Stimulated activated CD4-positive, alpha-beta T cell treated with anti-CD3 and anti-CD28 coated beads, Interleukin-4, amount 100 ng/mL, for 48 hours (primary cell): ENCODE measurements around the gene REC114.
"Not testable (repeated sequence)": the region's sequence is repeated elsewhere in the genome, so short reads cannot be mapped to it uniquely, and the experiment has no call there.

Experiments
- DNase-seq, 2 donors: peaks; one replicate each; pipeline ENCODE4 v3.0.0-alpha.2; 2020; ENCODE audit warnings: low read depth in 2 of 2

Gene REC114

DNA sequence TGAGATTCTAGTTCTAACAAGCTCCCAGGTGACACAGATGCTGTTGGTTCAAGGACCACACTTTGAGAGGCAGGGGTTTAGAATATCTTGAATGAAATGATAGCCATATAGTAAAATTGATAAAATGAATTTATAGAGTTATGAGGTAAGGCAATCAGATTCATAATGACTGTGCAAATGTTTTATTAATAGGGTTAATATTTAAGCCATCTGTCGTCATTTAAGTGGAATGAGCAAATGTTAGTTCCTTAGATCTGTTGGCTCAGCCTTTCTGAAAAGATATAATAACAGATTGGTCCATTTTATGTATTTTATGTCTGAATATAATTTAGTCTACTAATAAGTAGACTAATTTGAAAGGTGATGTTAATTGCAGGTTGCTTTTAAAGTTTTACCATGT is 12.9 kb downstream of the REC114 start:
- DNase-seq, result no peak

DNA sequence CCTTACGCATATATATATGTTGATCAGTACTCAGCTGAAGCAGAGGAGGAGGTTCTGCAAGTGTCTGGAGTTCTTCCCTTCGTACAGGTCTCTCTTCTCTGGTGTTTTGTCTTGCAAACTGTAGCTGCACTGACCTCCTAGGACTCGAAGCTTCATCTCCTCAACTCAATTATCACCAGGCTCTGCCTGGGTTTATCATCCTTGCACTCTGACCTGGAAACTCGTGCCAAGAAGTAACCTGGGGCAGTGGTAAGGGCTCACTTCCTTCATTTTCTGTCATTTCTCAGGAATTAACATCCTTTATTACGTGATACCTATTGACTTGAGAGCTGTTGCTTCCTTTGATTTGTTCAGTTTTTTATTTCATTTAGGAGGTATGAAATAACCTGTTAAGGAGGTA is 14.4 kb downstream of the REC114 start:
- DNase-seq, result no peak

DNA sequence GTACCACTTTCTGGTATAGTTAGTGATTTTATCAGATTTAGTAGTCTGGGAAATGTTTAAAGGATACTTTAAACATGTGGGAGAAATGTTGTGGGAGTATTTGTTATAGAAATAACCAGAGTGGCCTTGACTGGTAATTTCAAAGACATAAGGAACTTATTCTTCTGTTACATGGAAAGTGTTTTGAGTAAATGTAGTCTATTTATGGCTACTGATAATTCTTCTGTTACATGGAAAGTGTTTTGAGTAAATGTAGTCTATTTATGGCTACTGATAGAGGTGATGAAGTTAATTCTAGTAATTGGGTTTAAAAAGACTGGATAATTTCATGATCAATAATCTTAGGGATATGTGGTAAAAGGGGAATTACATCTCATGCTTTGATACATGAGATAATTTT is 17.7 kb downstream of the REC114 start:
- DNase-seq, result no peak

DNA sequence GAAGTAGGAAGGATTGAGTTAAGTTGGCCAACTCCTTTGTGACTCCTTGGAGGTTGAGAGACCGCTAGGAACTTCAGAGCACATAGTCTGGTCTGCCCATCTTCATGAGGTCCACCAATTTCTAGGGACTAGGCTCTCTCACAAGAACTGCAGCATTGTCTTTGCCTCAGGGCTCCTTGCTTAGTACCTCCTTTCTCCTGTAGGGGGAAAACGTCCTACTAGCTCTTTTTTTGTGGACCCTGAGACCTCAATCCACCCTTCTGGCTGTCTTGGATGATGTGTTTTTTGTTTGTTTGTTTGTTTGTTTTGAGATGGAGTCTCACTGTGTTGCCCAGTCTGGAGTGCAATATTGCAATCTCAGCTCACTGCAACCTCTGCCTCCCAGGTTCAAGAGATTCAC is 21.6 kb downstream of the REC114 start:
- no peak for DNase-seq

DNA sequence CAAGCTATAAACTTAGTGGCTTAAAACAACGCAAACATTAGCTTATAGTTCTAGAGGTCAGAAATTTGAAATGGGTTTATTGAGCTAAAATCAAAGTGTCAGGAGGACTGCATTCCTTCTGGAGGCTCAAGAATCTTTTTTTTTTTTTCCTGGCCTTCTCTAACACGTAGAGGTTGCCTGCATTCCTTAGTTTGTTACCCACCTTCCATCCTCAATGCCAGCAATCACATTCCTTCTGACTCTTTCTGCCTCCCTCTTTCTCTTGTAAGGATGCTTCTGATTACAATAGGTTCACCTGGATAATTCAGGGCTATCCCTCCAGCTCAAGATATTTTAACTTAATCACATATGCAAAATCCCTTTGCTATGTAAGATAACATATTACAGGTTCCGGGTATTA is 24.8 kb downstream of the REC114 start:
- no peak for DNase-seq

DNA sequence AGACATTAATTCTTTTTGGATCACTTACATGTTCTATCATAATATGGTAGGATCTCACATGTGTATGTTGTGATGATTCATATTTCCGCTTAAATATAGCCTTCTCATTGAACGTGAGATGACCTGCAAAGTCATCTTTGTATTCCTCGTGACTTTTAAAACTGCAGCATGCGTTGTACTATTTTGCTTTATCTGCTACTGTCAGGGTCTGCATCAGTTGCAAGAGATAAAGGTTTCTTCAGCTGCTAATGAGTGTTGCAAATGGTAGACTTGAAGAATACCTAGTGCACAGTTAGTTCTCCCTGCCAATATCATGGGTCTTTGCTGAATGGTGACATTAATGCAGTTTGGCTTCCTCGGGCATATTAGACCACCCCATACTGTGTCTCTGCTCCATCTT is 31.8 kb downstream of the REC114 start:
- DNase-seq, result no peak

DNA sequence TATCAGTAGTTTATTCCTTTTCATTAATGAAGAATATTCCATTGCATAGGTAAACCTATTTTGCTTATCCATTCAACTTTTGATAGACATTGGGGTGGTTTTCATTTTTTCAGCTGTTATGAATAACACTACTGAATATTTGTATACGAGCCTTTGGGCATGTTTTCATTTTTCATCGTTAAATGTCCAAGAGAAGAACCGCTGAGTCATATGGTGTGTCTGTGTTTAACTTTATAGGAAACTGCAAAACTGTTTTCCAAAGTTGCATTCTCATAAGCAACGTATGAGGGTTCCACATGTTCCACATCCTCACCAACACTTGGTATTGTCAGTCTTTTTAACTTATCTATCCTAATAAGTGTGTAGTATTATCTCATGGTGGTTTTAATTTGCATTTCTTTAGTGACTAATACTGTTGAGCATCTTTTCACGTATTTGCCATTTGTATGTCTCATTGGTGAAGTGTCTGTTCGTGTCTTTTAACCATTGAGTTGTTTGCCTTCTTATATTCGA is 33.8 kb downstream of the REC114 start:
- no peak for DNase-seq

DNA sequence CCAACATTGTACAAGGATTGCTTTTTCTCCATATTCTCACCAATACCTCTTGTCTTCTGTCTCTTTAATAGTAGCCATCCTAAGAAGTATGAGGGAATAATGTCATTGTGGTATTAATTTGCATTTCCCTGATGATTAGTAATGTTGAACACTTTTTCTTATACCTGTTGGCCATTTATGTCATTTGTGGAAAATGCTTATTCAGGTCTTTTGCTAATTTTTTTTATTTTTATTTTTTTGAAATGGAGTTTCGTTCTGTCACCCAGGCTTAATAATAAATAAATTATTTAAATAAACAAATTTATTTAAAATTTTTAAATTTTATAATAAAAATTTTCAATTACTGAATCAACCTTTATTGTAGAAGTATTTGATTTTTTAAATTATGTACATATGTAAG is 37.1 kb downstream of the REC114 start:
- DNase-seq, result no peak

DNA sequence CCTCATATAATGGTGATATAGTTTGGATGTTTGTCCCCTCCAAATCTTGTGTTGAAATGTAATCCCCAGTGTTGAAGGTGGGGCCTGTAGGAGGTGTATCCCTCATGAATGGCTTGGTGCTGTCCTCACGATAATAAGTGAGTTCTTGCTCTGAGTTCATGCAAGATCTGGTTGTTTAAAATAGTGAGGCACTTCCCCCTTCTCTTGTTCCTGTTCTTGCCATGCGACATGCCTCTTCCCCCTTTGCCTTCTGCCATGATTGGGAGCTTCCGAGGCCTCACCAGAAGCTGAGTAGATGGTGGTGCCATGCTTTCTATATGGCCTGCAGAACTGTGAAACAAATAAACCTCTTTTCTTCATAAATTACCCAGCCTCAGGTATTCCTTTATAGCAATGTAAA is 39.2 kb downstream of the REC114 start:
- DNase-seq, result no peak

DNA sequence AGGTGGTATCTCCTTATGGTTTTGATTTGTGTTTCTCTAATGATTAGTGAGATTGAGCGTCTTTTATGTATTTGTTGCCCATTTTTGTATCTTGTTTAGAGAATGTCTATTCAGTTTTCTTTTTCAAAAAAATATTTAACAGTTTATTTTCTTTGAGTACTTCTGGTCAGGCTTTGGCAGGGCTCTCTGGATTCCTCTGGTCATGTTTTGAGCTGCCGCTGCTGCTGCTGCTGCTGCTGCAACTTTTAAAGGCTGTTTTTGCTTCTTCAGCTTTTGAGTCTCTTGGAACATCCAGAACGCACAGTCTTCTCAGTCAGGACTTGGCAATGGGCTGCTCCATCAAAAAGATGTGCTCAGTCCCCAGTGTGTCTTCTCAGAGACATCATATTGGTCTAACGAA is 40.1 kb downstream of the REC114 start:
- no peak for DNase-seq

DNA sequence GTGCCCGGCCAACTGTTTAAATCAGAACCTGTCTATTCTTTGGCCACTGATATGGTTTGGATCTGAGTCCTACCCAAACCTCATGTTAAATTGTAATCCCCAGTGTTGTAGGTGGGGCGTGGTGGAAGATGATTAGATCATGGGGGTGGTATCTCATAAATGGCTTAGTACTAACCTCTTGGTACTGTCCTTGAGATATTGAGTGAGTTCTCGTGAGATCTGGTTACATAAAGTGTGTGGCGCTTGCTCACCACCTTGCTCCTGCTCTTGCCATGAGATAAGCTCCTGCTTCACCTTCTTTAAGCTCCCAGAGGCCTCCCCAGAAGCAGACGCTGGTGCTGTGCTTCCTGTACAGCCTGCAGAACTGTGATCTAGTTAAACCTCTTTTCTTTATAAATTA is 42.4 kb downstream of the REC114 start:
- no peak for DNase-seq

DNA sequence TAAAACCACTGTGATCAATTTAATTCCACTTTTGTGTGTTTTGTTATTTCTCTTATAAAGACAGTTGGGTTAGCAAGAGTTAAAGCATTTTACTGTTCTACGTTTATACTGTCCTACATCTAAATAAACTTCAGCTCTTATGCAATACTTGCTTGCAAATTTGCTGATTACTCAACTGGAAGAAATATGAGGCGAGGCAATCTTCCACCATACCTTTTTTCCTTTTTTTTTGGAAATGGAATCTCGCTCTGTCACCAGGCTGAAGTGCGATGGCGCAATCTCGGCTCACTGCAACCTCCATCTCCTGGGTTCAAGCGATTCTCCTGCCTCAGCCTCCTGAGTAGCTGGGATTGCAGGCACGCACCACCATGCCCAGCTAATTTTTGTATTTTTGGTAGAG is 42.9 kb downstream of the REC114 start:
- DNase-seq, result not testable (repeated sequence)

DNA sequence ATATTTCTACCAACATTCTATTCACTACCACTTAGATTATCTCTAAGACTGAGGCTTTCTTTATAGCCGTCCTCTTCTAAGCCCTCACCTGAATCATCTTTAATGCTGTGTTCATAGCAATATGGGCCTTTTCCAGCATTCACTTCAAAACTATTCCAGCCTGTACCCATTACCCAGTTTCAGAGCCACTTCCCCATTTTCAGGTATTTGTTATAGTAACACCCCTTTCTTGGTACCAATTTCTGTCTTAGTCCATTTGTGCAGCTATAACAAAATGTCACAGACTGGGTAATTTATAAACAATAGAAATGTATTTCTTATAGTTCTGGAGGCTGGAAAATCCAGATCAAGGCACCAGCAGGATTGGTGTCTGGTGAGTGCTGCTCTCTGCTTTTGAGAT is 45.7 kb downstream of the REC114 start:
- DNase-seq, result no peak

DNA sequence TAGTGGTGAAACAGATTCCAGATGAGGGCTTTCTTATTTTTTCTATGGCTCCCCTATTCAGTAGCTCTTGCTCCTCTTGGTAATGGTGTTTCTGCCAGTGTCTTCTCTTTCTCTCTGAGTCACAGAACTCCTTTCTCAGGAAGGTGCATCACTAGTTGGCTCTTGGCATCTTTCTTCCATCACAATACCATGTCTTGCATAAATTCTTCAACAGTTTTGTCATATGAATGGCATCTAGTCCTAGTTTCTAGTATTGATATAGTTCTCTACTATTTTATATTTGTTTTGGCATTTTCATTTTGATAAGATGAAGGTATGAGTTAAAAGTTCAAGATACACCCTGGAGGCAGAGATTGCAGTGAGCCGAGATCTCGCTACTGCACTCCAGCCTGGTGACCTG is 51.0 kb downstream of the REC114 start:
- DNase-seq, result no peak

DNA sequence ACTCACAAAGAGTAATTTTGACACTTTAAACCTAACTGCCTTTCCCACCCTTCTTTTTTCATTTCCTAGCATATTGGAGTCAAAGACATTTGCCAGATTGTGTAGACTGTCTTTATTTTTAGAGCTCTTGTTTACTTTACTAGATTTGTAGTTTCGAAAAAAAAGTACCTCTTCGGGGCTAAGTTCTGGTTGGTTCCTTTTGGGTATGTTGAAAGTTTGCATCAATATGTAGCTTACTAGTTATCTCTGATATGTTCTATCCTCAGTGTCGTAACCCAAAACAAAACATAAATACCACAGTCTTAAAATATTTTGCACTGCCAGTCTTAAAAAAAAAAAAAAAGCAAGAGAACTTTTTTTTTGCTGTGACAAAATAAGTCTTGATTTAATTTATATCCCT is 52.2 kb downstream of the REC114 start:
- DNase-seq, result no peak

DNA sequence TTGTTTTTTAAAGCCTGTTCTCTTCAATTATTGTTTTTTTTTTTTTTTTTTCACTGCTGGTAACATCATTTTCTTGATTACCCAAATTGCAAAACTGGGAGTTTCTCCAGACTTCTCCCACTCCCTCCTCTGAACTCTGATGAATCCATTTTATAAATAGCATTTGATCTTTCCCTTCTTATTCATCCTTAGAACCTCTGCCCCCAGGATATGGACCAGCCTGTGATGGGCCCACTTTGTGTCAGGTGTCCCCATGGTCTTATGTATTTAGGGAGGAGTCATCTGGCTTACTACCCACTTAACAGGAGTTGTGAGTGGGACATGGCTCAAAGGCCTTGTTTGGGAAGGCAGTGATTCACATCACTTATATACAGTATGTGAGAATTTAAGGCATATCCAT is 57.7 kb downstream of the REC114 start:
- no peak for DNase-seq

DNA sequence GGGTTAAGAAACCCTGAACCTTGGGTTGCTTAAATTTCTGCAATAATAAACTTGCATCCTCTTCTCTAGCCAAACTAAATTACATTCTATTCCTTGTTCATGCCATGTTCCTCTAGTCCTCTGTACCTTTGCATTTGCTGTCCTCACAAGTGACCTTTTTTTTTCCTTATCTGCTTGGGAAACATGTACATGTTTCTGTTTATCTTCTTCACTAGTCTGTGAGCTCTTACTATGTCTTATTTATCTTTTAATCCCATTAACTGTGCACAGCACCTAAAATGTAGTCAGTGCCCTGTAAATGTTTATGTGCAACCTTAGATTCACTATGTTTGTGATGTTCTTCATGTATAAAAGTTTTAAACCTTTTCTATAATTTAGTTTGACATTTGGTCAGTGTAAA is 61.9 kb downstream of the REC114 start:
- DNase-seq, result no peak

DNA sequence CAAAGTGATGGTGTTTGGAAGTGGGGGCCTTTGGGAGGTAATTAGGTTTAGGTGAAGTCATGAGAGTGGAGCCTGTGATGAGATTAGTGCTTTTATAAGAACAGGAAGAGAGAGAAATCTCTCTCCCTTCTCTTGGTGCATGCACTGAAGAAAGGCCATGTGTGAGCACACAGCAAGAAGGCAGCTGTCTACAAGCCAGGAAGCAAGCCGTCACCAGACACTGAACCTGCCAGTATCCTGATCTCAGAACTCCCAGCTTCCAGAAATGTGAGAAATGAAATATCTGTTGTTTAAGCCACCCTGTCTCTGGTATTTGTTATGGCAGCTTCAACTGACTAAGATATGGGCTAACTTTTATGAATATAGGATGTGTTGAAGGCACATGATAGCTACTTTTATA is 72.6 kb downstream of the REC114 start:
- DNase-seq, result no peak

DNA sequence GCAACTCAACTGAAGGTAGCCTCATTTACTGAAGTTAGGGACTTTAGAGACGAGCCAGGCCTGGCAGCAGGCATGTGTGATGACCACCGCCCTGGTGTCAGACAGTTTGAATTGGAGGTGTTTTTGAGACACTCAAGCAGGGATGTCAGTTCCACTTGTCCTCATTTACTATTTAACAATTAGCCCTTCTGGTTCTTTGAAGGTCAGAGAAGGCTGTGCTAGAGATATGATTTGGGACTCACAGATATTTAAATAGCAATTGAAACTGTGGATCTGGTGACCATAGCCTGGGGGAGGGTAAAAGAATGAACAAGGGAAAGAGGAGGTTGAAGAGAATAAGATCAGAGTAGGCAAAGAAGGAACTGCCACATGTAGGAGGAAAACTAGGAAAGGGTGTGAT is 74.6 kb downstream of the REC114 start:
- DNase-seq, result no peak

DNA sequence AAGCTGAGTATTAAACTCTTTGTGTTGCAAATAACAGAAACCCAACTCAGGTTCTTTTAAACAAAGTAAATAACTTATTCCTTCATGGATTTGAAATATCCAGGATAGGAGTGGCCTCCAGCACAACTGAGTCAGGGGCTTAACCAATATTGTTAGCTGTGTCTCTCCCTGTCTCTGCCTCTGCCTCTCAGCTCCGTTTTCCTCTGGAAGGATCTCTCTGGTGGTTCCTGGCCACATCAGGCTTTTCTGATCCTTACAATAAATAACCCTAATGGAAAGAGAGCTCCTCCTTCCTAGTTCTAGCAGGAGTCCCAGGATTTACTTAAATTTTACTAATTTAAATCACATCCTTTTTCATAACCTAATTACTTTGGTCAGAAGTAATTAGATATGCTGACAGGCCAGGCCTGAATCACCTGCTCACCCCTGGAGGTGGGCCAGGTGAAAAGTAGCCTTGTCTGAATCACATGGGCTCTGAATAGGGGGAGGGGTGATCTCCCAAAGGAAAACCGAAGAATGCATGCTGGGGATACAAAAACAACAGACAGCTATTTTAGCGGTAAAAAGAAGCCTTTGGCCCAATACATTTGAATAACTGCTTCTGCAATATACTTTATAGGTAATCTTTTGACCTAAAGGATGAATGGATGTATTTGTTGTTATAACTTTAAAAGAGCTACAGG is 75.4 kb downstream of the REC114 start:
- DNase-seq, result no peak

DNA sequence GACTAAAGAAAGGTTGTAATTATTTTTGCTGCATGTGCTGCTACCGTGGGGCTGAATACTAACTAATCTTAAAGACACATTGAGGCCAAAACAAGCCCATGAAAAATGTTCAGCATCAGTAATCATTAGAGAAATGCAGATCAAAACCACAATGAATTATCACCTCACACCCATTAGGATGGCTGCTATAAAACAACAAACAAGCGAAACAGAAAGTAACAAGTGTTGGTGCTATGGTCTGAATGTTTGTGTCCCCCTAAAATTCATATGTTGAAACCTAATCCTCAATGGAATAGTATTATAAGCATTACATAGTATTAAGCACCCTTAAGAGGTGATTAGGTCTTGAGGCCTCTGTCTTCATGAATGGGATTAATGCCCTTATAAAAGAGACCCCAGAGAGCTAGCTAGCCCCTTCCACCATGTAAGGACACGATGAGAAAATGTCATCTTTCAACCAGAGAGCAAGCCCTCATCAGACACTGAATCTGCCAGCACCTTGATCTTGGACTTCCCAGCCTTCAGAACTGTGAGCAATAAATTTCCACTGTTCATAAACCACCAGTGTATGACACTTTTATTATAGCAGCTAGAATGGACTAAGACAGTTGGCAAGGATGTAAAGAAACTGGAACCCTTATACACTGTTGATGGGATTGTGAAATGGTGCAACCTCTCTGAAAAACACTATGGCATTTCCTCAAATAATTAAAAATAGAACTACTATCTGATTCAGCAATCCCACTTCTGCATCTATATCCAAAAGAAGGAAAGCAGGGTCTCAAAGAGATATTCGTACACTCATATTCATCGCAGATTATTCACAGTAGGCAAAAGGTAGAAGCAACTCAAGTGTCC is 76.1 kb downstream of the REC114 start:
- DNase-seq, result no peak

DNA sequence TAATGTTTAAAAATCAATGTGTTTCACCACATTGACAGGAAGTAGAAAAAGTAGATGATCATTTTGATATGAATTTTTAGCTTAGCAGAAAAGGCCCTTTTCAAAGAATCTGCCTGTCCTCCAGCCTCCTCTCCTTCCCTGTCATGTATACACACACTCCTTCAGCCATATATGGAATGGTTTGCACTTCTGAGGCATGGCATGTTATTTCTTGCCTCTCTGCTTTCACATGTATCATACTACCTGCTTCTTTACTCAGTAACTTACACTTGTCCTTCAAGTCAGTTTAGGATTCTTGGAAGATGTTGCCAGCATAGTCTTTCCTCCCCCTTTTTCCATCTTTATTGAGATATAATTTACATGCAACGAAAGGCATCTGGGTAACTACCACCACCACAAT is 79.0 kb downstream of the REC114 start:
- no peak for DNase-seq

DNA sequence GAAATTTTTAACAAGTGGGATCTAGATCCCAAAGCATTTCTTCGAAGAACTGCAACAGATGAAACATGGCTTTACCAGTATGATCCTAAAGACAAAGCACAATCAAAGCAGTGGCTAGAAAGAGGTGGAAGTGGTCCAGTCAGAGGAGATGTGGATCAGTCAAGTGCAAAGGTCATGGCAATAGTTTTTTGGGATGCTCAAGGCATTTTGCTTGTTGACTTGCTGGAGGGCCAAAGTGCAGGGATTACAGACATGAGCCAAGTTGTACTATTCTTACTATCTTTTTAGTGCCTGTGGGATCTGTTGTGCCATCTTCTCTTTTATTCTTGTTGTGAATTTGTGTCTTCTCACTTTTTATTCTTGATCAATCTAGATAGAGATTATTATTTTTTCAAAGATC is 82.0 kb downstream of the REC114 start:
- no peak for DNase-seq
